Measurements from ENCODE around the gene SASH1. TPM values are rescaled to one million over a fixed set of nuclear protein-coding genes. Genes with fewer than 3 reads are reported as not detected.

Gene SASH1
- total RNA-seq, 1 donor from 2014 or later = 15.5 TPM

DNA sequence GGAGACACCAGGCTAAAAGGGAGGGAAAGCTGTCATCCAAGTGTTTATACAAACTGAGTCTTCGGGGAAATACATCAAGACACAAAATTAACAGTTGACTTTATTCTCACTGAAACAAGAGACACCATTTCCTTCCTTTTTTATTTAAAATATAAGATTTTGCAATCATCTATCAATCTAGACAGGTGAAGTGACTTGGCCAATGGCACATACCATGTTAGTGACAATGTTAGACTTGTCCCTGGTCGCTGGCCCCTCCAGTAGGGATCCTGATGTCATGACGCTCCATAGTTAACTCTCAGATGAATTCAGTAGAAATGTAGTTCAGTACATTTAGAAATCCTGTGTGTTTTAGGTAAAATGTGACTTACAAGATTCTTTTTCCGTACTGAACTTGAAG is 2.9 kb downstream of the SASH1 start:
- TF ChIP-seq, protein P1, sequence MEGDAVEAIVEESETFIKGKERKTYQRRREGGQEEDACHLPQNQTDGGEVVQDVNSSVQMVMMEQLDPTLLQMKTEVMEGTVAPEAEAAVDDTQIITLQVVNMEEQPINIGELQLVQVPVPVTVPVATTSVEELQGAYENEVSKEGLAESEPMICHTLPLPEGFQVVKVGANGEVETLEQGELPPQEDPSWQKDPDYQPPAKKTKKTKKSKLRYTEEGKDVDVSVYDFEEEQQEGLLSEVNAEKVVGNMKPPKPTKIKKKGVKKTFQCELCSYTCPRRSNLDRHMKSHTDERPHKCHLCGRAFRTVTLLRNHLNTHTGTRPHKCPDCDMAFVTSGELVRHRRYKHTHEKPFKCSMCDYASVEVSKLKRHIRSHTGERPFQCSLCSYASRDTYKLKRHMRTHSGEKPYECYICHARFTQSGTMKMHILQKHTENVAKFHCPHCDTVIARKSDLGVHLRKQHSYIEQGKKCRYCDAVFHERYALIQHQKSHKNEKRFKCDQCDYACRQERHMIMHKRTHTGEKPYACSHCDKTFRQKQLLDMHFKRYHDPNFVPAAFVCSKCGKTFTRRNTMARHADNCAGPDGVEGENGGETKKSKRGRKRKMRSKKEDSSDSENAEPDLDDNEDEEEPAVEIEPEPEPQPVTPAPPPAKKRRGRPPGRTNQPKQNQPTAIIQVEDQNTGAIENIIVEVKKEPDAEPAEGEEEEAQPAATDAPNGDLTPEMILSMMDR (IDR thresholded peaks at IDR 0.05; ENCODE audit: insufficient read depth, low read depth, low read length) = no peak
- no peak for TF ChIP-seq EZH2 (IDR thresholded peaks at IDR 0.05; ENCODE audit: insufficient read depth, low read length)
- DNase-seq (ENCODE audit: low read depth) (no peak), FAIRE-seq (no peak)
- Mint-ChIP-seq H3K36me3 (ENCODE audit: low read depth, unreplicated experiment) (no peaks in the 10 kb centered on the region), H3K9me3 (ENCODE audit: unreplicated experiment) (no peaks in the 10 kb centered on the region), H3K27me3 (ENCODE audit: low read depth, unreplicated experiment) (no peaks in the 10 kb centered on the region), H3K27ac (ENCODE audit: unreplicated experiment) (no peak overlapping the region), H3K4me1 (ENCODE audit: low read depth, unreplicated experiment) (peaks cover 19% of the 10 kb centered on the region), H3K4me3 (ENCODE audit: unreplicated experiment) (no peak overlapping the region)
- Histone ChIP-seq H3K27me3 (ENCODE audit: insufficient read depth, low read length) (no peaks in the 10 kb centered on the region), H3K79me2 (ENCODE audit: insufficient read depth, low read length) (peaks cover 15% of the 10 kb centered on the region), H3K4me2 (ENCODE audit: low read length) (no peak overlapping the region), H3K36me3 (ENCODE audit: insufficient read depth, low read length) (no peaks in the 10 kb centered on the region), H4K20me1 (ENCODE audit: insufficient read depth, low read length) (no peaks in the 10 kb centered on the region), H3K27ac (ENCODE audit: low read depth, low read length) (no peak overlapping the region), H3K9ac (ENCODE audit: low read length) (no peak overlapping the region), H2AFZ (ENCODE audit: low read depth, low read length) (no peak overlapping the region), H3K9me3 (ENCODE audit: insufficient read depth, low read depth, low read length) (no peaks in the 10 kb centered on the region), H3K4me3 (ENCODE audit: insufficient read depth, low read depth, low read length) (no peak overlapping the region), H3K4me1 (ENCODE audit: insufficient read depth, low read length) (peaks cover 10% of the 10 kb centered on the region)

DNA sequence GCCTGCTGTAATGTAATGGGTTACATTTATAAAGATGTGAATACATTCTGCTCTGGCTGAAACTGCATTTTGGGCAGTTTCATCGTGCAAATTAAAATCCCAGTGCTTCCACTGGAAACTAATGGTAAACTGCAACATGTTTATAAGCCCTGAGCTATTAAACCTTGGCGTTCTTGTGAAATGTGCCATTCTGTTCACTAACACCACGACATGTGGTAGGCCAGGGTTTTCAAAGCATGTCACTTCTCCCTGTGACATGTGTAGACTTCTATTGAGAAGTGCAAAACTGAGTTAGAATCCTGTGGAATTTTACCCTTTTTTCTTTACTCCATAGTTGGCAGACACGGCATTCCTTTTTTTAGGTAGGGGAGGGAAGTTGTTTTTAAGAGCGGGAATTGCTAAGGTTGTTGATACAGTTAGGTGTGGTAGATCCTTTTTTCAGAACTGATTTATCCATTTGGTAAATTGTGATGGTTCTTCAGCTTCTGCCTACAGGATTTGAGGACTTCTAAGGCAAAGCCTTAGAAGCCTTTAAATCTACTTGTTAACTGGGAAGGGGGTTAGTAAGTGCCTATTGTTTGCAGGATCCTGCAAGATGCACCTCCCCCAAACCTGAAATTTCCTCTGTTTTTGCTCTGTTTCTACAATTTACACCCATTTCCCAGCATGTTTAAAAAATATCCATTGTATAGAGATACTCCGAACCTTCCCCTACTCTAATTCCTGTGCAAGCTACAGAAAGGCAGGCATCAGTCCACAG is 4.2 kb downstream of the SASH1 start:
- no peak for TF ChIP-seq EZH2 (IDR thresholded peaks at IDR 0.05; ENCODE audit: insufficient read depth, low read length)
- TF ChIP-seq, protein P1 (IDR thresholded peaks at IDR 0.05; ENCODE audit: insufficient read depth, low read depth, low read length) = no peak
- Histone ChIP-seq H3K4me2 (ENCODE audit: low read length) (no peak overlapping the region), H4K20me1 (ENCODE audit: insufficient read depth, low read length) (no peaks in the 10 kb centered on the region), H3K79me2 (ENCODE audit: insufficient read depth, low read length) (peaks cover 18% of the 10 kb centered on the region), H3K4me3 (ENCODE audit: insufficient read depth, low read depth, low read length) (no peak overlapping the region), H3K27me3 (ENCODE audit: insufficient read depth, low read length) (no peaks in the 10 kb centered on the region), H3K4me1 (ENCODE audit: insufficient read depth, low read length) (peaks cover 6% of the 10 kb centered on the region), H3K36me3 (ENCODE audit: insufficient read depth, low read length) (no peaks in the 10 kb centered on the region), H2AFZ (ENCODE audit: low read depth, low read length) (no peak overlapping the region), H3K9ac (ENCODE audit: low read length) (no peak overlapping the region), H3K9me3 (ENCODE audit: insufficient read depth, low read depth, low read length) (no peaks in the 10 kb centered on the region), H3K27ac (ENCODE audit: low read depth, low read length) (no peak overlapping the region)
- Mint-ChIP-seq H3K27me3 (ENCODE audit: low read depth, unreplicated experiment) (no peaks in the 10 kb centered on the region), H3K9me3 (ENCODE audit: unreplicated experiment) (no peaks in the 10 kb centered on the region), H3K4me1 (ENCODE audit: low read depth, unreplicated experiment) (peaks cover 20% of the 10 kb centered on the region), H3K4me3 (ENCODE audit: unreplicated experiment) (no peak overlapping the region), H3K36me3 (ENCODE audit: low read depth, unreplicated experiment) (no peaks in the 10 kb centered on the region), H3K27ac (ENCODE audit: unreplicated experiment) (no peak overlapping the region)
- DNase-seq (ENCODE audit: low read depth) (no peak), FAIRE-seq (no peak)

DNA sequence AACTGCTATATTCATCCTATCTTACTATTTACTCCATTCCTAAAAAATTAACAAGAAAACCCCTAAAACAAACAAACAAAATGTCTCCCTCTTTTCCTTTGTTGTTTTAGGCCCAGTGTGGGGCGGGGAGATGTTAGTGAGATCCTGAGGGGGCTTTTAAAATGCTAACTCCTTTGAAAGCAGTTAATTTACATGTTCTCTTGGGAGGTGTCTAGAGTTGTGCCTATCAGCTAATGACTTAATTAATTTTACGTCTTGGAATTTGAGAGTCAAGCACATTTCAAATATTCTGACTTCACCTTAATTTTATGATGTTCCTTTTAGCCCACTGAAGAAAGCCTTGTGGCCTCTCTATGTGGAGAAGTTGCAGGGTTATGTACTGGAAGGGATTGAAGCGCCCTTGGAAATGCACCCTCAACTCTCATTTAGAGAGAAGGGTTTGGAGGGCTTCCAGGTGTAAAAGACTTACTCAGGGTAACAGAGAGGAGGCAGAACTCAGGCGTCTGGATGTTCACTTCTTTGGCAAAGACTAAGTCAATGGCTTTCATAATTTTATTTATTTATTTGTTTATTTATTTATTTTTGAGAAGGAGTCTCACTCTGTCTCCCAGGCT is 4.9 kb downstream of the SASH1 start:
- H3K4me1 Mint-ChIP-seq (ENCODE audit: low read depth, unreplicated experiment) = peaks cover 20% of the 10 kb centered on the region
- Histone ChIP-seq H3K4me3 (ENCODE audit: insufficient read depth, low read depth, low read length) (no peak overlapping the region), H3K4me2 (ENCODE audit: low read length) (no peak overlapping the region), H3K27ac (ENCODE audit: low read depth, low read length) (no peak overlapping the region), H2AFZ (ENCODE audit: low read depth, low read length) (no peak overlapping the region), H4K20me1 (ENCODE audit: insufficient read depth, low read length) (no peaks in the 10 kb centered on the region), H3K36me3 (ENCODE audit: insufficient read depth, low read length) (no peaks in the 10 kb centered on the region), H3K4me1 (ENCODE audit: insufficient read depth, low read length) (no peaks in the 10 kb centered on the region), H3K9me3 (ENCODE audit: insufficient read depth, low read depth, low read length) (no peaks in the 10 kb centered on the region), H3K27me3 (ENCODE audit: insufficient read depth, low read length) (no peaks in the 10 kb centered on the region), H3K79me2 (ENCODE audit: insufficient read depth, low read length) (peaks cover 21% of the 10 kb centered on the region), H3K9ac (ENCODE audit: low read length) (no peak overlapping the region)
- DNase-seq (ENCODE audit: low read depth) = no peak
- H3K27ac Mint-ChIP-seq (ENCODE audit: unreplicated experiment) = no peak overlapping the region
- H3K9me3 Mint-ChIP-seq (ENCODE audit: unreplicated experiment) = no peaks in the 10 kb centered on the region
- H3K4me3 Mint-ChIP-seq (ENCODE audit: unreplicated experiment) = no peak overlapping the region
- H3K27me3 Mint-ChIP-seq (ENCODE audit: low read depth, unreplicated experiment) = no peaks in the 10 kb centered on the region
- H3K36me3 Mint-ChIP-seq (ENCODE audit: low read depth, unreplicated experiment) = no peaks in the 10 kb centered on the region
- FAIRE-seq = no peak
- TF ChIP-seq, protein P1 (IDR thresholded peaks at IDR 0.05; ENCODE audit: insufficient read depth, low read depth, low read length) = no peak
- no peak for TF ChIP-seq EZH2 (IDR thresholded peaks at IDR 0.05; ENCODE audit: insufficient read depth, low read length)

Measured in astrocyte (in vitro differentiated cells and primary cell).